Dermis blood vessel endothelial cell (primary cell): ENCODE results near the gene ALPP. TPM values are rescaled to one million over a fixed set of nuclear protein-coding genes. Genes with fewer than 3 reads are reported as not detected.
"Not testable (repeated sequence)": the region's sequence is repeated elsewhere in the genome, so short reads cannot be mapped to it uniquely, and the experiment has no call there.

ENCODE experiments used
- DNase-seq: peaks from one replicate; pipeline ENCODE4 v3.0.0; 2010
- total RNA-seq: library from RNA; depleted of rRNA; stranded (reverse); fragments of >200 nt; gene quantifications from 2 replicates; pipeline ENCODE4 v1.2.3, GENCODE V29; 2014

Gene ALPP
- total RNA-seq, 1 donor from 2014 or later = not detected

- not testable (repeated sequence) for DNase-seq
These were observed 13.6 kb upstream of the ALPP start for GRCh38 chr2:232364806-232365594.

DNA sequence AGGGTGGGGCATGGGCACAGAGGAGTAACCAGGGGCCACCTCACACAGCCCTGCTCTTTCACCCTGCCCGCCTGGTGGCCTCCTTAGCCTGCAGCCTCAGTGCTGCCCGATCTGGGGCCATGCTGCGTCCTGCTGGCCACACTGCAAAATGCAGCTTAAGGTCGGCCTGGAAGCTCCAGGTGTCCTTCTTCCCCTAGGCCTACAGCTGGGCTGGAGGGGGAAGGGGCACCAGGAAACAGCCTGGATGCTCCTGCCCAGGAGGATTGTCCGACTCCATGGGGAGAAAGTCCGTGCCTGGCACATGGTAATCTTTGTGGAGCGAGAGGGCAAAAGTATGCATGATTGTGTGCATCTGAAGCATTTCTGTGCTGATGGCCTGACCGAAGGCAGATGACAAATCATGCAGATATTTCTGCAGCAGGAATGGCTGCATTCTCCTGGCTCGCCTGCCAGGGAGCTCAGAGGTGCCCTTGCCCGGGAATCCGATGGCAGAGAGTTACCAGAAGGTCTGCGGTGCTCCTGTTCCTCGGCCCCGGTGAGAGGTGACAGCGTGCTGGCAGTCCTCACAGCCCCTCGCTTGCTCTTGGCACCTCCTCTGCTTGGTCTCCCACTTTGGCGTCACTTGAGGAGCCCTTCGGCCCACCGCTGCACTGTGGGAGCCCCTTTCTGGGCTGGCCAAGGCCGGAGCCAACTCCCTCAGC, 12.8 kb upstream of the ALPP start:
- DNase-seq = peak; percentile 64

DNA sequence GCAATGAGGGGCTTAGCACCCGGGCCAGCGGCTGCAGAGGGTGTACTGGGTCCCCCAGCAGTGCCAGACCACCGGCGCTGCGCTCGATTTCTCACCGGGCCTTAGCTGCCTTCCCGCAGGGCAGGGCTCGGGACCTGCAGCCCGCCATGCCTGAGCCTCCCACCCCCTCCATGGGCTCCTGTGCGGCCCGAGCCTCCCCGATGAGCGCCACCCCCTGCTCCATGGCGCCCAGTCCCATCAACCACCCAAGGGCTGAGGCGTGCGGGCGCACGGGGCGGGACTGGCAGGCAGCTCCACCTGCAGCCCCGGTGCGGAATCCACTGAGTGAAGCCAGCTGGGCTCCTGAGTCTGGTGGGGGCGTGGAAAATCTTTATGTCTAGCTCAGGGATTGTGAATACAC, 12.1 kb upstream of the ALPP start:
- DNase-seq = not testable (repeated sequence)

DNA sequence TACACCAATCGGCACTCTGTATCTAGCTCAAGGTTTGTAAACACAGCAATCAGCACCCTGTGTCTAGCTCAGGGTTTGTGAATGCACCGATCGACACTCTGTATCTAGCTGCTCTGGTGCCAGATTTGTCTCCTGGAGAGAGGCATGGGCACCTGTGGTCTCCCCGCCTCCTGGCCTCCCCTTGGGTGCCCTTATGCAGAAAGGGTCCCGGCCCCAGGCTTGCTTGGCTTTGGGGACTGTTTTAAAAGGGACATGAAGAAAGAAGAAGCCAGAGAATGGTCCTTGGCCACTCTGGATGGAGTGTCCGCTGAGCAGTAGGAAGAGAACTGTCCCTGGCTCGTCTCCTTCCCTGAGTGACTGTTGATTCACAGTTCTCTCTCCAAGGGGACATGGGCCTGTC, 11.5 kb upstream of the ALPP start:
- no peak for DNase-seq

- DNase-seq = peak; percentile 34
These were observed 10.8 kb upstream of the ALPP start for GRCh38 chr2:232367591-232368233.

DNA sequence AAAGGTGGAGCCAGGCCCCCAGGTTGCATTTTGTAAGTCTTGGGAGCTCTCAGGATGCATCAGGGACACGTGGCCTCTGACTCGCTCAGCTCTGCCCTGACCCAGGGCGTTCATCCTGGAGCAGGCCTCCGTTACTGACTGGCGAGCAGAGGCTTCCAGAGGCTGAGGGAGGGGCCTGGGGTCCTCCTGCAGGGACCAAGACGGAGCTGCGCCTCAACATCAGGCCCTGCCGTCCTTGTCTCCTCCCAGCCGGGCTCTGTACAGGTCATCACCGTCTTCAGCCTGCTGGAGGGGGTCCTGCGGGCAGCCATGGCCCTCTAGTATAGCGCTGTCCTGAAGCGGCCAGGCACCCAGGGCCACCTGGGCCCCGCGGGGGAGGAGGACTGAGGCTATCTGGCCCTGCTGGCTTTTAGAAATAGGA, 10.2 kb upstream of the ALPP start:
- no peak for DNase-seq

DNA sequence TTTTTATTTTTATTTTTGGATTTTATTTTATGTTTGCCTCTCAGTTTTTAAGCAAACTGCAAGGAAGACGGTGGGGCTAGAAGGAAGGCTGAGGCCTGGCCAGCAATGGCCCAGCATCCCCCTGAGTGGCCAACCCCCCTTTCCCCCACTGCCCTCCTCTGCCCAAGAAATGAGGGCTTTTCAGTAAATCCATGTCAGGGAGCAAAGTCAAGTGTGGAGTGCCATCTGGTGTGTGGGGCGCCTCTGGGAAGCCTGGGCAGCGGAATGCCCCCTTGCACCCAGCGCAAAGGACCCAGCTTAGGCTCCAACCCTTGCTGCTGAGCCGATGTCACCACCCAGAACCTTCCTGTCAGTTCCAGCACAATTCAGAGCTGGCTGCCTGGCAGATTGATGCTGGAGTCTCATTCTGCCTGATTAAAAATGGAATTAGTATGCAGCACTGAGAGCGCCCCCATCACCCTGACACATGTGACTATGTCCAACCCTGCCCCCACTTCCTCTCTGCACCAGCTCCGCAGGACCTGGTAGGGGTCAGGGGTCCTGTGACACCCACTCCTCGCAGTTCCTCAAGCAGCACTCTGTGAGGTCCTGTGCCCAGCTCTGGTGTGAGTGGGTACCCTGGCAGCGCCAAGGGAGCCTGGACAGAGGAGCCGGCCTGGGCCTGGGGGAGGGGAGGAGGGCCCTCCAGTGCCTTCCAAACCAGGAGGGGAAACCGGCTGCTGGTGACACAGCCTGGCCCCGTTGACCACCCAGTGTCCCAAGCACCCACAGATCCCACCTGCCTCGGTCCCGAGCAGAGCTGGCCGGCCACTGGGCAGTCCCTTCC, 9.2 kb upstream of the ALPP start:
- no peak for DNase-seq

DNA sequence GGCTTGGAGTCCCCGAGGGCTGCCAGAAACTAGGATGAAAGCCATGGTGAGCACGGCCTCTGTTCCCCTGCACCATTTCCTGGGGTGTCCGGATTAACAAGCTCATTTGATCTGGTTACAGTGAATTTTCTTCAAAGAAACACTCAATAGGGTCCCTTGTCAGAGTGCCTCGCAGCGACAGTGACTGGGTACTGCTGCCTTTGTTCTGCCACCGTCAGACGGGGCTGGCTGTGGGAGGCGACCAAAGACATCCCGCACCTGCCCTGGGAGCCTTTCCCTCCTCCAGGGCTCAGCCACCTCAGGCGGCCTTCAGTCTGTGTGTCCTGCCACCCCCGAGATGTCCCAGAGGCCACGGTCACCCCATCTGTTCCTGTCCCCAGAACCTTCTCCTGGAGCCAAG, 8.5 kb upstream of the ALPP start:
- DNase-seq = not testable (repeated sequence)

DNA sequence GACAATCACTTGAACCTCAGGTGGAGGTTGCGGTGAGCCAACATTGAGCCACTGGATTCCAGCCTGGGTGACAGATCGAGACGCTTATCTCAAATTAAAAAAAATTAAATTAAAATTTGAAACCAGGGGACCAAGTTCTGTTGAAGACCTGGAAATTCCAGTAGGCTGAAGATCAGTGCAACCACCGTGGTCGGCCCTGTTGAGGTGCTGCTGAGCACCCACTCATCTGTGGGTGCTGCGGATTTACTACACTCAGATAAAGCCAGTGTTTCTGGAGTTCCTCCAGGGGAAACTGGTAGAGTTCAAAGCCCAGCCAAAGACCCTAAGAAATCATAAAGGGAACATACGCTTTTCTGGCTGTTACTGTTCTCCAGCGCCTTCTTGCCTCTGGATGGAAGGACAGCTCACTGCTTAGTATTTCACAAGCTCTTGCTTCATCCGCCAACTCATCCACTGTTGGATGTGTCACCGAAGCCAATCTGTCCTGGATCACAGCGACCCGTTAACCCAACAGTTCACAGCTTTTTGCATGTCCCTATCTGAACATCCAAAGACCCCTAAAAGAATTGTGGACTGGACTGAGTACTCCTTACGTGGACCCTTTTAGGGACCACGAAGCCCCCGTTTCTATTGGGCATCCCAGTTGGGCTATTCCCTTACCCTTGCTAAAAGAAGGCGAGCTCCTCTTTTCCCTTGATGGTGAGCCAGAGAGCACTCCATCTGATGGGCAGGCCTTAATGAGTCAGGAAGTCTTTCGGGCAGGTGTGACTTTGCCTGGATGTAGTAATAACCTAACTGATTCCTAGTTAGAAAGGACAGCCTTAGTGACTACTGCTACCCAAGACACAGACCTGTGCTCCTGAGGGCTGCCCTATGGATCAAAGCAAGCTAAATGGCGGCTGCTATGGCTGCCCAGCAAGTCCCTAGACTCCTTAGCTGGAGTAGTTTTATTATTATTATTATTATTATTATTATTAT, 6.0 kb upstream of the ALPP start:
- no peak for DNase-seq

- no peak for DNase-seq
These were observed 4.2 kb upstream of the ALPP start for GRCh38 chr2:232374356-232374755.

- DNase-seq = no peak
These were observed 3.4 kb upstream of the ALPP start for GRCh38 chr2:232375164-232375563.

DNA sequence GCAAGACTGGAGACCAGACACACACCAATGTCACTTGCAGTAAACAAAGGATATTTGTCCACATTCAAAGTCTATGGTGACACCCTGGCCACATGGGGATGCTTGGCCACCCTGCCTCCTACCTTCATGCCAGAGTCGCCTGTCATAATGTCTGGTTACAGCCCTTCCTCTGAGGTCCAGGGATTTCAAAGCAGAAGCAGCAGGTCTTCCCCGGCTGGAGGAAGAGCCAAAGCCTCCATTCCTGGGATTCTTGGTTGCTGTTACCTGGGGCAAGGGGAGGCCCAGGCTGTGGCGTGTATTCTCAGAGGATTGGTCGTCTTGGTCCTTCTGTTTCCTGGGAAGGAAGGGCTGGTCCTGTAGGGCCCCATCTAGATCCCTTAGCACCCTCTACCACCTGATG, 2.3 kb upstream of the ALPP start:
- no peak for DNase-seq

GRCh38 chr2:232376713-232377112, 1.8 kb upstream of the ALPP start:
- no peak for DNase-seq

- no peak for DNase-seq
These were observed 1.2 kb upstream of the ALPP start for GRCh38 chr2:232377319-232377718.

- no peak for DNase-seq
These were observed 463 bp upstream of the ALPP start for GRCh38 chr2:232377841-232378734.

DNA sequence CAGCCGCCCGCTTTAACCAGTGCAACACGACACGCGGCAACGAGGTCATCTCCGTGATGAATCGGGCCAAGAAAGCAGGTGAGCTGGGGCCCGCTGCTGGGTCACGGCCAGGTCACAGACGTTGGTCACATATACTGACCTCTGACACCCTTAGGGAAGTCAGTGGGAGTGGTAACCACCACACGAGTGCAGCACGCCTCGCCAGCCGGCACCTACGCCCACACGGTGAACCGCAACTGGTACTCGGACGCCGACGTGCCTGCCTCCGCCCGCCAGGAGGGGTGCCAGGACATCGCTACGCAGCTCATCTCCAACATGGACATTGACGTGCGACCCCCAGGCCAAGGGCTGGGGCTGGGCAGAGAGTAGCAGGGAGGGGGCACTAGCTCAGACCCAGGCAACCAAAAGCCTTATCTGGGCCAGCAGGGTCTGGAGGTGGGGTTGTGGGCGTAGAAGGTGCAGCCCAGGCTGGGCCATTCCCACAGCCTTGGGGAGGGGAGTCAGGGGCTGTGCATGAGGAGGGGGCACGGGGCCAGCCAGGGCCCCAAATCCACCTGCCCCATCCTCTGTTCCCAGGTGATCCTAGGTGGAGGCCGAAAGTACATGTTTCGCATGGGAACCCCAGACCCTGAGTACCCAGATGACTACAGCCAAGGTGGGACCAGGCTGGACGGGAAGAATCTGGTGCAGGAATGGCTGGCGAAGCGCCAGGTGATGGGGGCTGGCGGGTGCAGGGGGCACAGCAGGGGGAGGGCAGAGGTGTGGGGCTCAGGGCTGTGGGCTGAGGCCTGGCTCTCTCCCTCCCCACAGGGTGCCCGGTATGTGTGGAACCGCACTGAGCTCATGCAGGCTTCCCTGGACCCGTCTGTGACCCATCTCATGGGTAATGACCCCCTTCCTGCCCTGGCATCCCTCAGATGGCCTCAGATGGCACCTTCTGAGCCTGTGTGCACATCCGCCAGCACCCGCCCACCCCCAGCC, 1.3 kb downstream of the ALPP start:
- not testable (repeated sequence) for DNase-seq

DNA sequence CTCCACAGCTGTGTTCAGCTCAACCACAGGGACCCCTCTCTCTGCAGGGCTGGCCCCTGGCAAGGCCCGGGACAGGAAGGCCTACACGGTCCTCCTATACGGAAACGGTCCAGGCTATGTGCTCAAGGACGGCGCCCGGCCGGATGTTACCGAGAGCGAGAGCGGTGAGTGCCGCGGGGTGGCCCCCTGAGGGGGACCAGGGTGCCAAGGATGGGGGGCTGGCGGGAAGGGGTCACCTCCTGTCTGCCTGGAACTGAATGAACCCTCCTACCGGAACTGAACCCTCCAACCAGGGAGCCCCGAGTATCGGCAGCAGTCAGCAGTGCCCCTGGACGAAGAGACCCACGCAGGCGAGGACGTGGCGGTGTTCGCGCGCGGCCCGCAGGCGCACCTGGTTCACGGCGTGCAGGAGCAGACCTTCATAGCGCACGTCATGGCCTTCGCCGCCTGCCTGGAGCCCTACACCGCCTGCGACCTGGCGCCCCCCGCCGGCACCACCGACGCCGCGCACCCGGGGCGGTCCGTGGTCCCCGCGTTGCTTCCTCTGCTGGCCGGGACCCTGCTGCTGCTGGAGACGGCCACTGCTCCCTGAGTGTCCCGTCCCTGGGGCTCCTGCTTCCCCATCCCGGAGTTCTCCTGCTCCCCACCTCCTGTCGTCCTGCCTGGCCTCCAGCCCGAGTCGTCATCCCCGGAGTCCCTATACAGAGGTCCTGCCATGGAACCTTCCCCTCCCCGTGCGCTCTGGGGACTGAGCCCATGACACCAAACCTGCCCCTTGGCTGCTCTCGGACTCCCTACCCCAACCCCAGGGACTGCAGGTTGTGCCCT, 2.9 kb downstream of the ALPP start:
- not testable (repeated sequence) for DNase-seq
